Endodermal cell (in vitro differentiated cells): ENCODE results near the gene SNAP47. TPM values are rescaled to one million over a fixed set of nuclear protein-coding genes. Genes with fewer than 3 reads are reported as not detected.

Experiments used
- DNase-seq: peaks from one replicate; pipeline ENCODE4 v3.0.0-alpha.2; 2017
- H3K27ac ChIP-seq: 2 replicates; pipeline ENCODE4 v1.5.1; 2013; ENCODE audit warnings: mild to moderate bottlenecking, low read depth, low read length, moderate library complexity
- H3K27me3 ChIP-seq: 2 replicates; pipeline ENCODE4 v1.6.1; 2013; ENCODE audit warnings: mild to moderate bottlenecking, low read length, moderate library complexity; ENCODE audit not compliant: insufficient read depth, control insufficient read depth, poor library complexity, severe bottlenecking
- H3K36me3 ChIP-seq: 2 replicates; pipeline ENCODE4 v1.7.0; 2013; ENCODE audit warnings: mild to moderate bottlenecking, low read length, moderate library complexity; ENCODE audit not compliant: control insufficient read depth, insufficient read depth
- H3K4me1 ChIP-seq: one replicate; pipeline ENCODE4 v1.7.0; 2013; ENCODE audit warnings: low read length; ENCODE audit not compliant: control insufficient read depth, insufficient read depth
- H3K4me3 ChIP-seq: 2 replicates; pipeline ENCODE4 v1.5.1; 2013; ENCODE audit warnings: mild to moderate bottlenecking, low read length, moderate library complexity
- H3K9ac ChIP-seq: 2 replicates; pipeline ENCODE4 v1.6.1; 2013; ENCODE audit warnings: mild to moderate bottlenecking, low read length, moderate library complexity; ENCODE audit not compliant: poor library complexity, severe bottlenecking; ENCODE audit errors: extremely low read depth
- H3K9me3 ChIP-seq: 2 replicates; pipeline ENCODE4 v1.6.1; 2013; ENCODE audit warnings: mild to moderate bottlenecking, low read length, moderate library complexity; ENCODE audit not compliant: control insufficient read depth
- H3K27ac Mint-ChIP-seq: 2 replicates; pipeline ENCODE4 v1.8.0; 2020; ENCODE audit warnings: mixed read lengths
- H3K27me3 Mint-ChIP-seq: 2 replicates; pipeline ENCODE4 v1.8.0; 2021; ENCODE audit warnings: mild to moderate bottlenecking, mixed read lengths; ENCODE audit not compliant: insufficient read depth
- H3K36me3 Mint-ChIP-seq: 2 replicates; pipeline ENCODE4 v1.8.0; 2020; ENCODE audit warnings: low read depth, mixed read lengths
- H3K4me1 Mint-ChIP-seq: 2 replicates; pipeline ENCODE4 v1.8.0; 2020; ENCODE audit warnings: mixed read lengths
- H3K4me3 Mint-ChIP-seq: 2 replicates; pipeline ENCODE4 v1.8.0; 2020; ENCODE audit warnings: mild to moderate bottlenecking, moderate library complexity, mixed read lengths
- H3K9me3 Mint-ChIP-seq: 2 replicates; pipeline ENCODE4 v1.8.0; 2020; ENCODE audit warnings: mild to moderate bottlenecking, mixed read lengths
- CTCF ChIP-seq: fragments of 200-600 bp; sonication (generic); conservative IDR thresholded peaks from 2 replicates; pipeline ENCODE4 v1.5.0; 2021; ENCODE audit warnings: antibody characterized with exemption, mild to moderate bottlenecking
- WGBS, 2 experiments: methylation state at CpG; one replicate each; pipeline versions ENCODE4 v1.1.5 to v1.1.7; 2013; ENCODE audit warnings: missing lambda C conversion rate in 2 of 2, mixed read lengths in 1 of 2; ENCODE audit not compliant: insufficient coverage in 1 of 2, insufficient read length in 1 of 2; 5-methylcytosine and 5-hydroxymethylcytosine counted together
- total RNA-seq, 2 donors: library from RNA; stranded (reverse); fragmentation: NEBNext Ultra II Directional in 1 of 2; extraction: Animal tissue kit (Norgen Biotek cat#: 25700) in 1 of 2; gene quantifications; 2 replicates in 1 of 2; 3 replicates in 1 of 2; pipeline ENCODE4 v1.2.1, GENCODE V29; 2021

Gene SNAP47
- total RNA-seq, 2 donors from 2014 or later: 42.5 to 46.6 TPM

GRCh38 chr1:227728059-227728891 is 7.0 kb upstream of the SNAP47 start:
- H3K4me1 ChIP-seq: no peaks in the 10 kb centered on the region
- H3K9me3 ChIP-seq: peaks cover 3% of the 10 kb centered on the region
- Mint-ChIP-seq H3K4me1 (peaks cover 13% of the 10 kb centered on the region), H3K27ac (peak overlapping the region; percentile 52), H3K36me3 (peaks cover under 1% of the 10 kb centered on the region), H3K27me3 (peaks cover 6% of the 10 kb centered on the region), H3K9me3 (peaks cover 12% of the 10 kb centered on the region), H3K4me3 (peak overlapping the region; percentile 69)
- WGBS, 2 experiments: 3 to 4% methylated on average over 22 to 37 of the region's 51 CpGs
- no peak for TF ChIP-seq CTCF
- H3K27me3 ChIP-seq: no peaks in the 10 kb centered on the region
- H3K27ac ChIP-seq: no peak overlapping the region
- peak; percentile 94 for DNase-seq
- peak overlapping the region; percentile 83 for H3K4me3 ChIP-seq
- H3K9ac ChIP-seq: peak overlapping the region; percentile 49
- H3K36me3 ChIP-seq: peaks cover 14% of the 10 kb centered on the region

- Mint-ChIP-seq H3K4me1 (peaks cover 15% of the 10 kb centered on the region), H3K9me3 (peaks cover 7% of the 10 kb centered on the region), H3K4me3 (peak overlapping the region; percentile 69), H3K27me3 (peaks cover 6% of the 10 kb centered on the region), H3K36me3 (peaks cover 6% of the 10 kb centered on the region), H3K27ac (peak overlapping the region; percentile 52)
- Histone ChIP-seq H3K27ac (no peak overlapping the region), H3K27me3 (no peaks in the 10 kb centered on the region), H3K9ac (peak overlapping the region; percentile 49), H3K4me3 (peak overlapping the region; percentile 83), H3K36me3 (peaks cover 14% of the 10 kb centered on the region), H3K9me3 (no peaks in the 10 kb centered on the region), H3K4me1 (no peaks in the 10 kb centered on the region)
- no peak for TF ChIP-seq CTCF
- no peak for DNase-seq
- 13 to 29% methylated on average over 3 to 11 of the region's 11 CpGs for WGBS, 2 experiments
These were observed 6.4 kb upstream of the SNAP47 start for GRCh38 chr1:227728892-227729143.

GRCh38 chr1:227729144-227729880 is 5.9 kb upstream of the SNAP47 start:
- Histone ChIP-seq H3K36me3 (peaks cover 14% of the 10 kb centered on the region), H3K4me3 (peak overlapping the region; percentile 83), H3K9me3 (no peaks in the 10 kb centered on the region), H3K27me3 (no peaks in the 10 kb centered on the region), H3K4me1 (no peaks in the 10 kb centered on the region), H3K9ac (peak overlapping the region; percentile 49), H3K27ac (peak overlapping the region; percentile 29)
- H3K27me3 Mint-ChIP-seq: peaks cover 6% of the 10 kb centered on the region
- peak; percentile 68 for DNase-seq
- no peak for TF ChIP-seq CTCF
- peaks cover 6% of the 10 kb centered on the region for H3K36me3 Mint-ChIP-seq
- H3K4me1 Mint-ChIP-seq: peaks cover 15% of the 10 kb centered on the region
- H3K4me3 Mint-ChIP-seq: peak overlapping the region; percentile 69
- peak overlapping the region; percentile 68 for H3K27ac Mint-ChIP-seq
- WGBS, 2 experiments: 40 to 72% methylated on average over 2 to 5 of the region's 5 CpGs
- peaks cover 2% of the 10 kb centered on the region for H3K9me3 Mint-ChIP-seq
